Measurements from ENCODE around the gene MT1E. TPM values are rescaled to one million over a fixed set of nuclear protein-coding genes. Genes with fewer than 3 reads are reported as not detected.

The MT1E gene
- total RNA-seq, 1 experiment from 2014 or later = 25.9 TPM

DNA sequence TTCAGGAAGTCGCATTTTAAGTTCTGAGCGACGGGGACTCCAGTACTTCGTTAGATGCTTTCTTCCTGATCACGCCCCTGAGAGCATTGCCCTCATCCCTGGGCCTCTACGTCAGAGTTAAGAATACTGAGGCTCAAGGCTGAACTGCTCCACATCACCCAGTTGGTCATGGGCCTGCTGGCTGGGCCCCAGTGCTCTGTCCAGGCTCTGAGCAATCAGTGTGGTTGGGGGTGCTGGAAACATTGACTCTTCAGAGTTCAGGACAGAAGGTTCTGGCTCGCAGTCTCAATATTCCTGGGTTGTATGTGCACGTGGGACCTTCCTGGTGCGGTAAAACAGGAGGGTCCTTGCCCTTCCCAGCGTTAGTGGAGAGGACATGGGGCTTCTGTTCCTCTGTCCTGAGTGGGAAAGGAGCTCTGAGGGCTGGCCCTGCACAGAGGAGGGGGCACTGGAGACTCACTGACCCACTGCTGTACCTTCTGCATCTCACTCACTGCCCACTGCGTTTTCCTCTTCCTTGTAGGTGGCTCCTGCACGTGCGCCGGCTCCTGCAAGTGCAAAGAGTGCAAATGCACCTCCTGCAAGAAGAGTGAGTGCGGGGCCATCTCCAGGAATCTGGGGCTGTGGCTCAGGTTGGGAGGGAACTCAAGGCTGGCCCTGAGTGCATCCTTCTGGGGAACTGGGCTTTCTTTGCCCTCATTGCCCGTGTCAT is 518 bp downstream of the MT1E start:
- Histone ChIP-seq H4K5ac (ENCODE audit: insufficient read length, low read depth, low read length) (no peak overlapping the region), H4K8ac (replicated peaks; ENCODE audit: insufficient read length, low read depth, low read length) (no peak overlapping the region), H3K27ac (ENCODE audit: insufficient read length, low read depth, low read length) (no peak overlapping the region), H3K9me3 (ENCODE audit: control insufficient read depth, low read depth, low read length) (peaks cover 6% of the 10 kb centered on the region), H3K9ac (ENCODE audit: extremely low read depth, insufficient read length, low read length) (no peak overlapping the region), H3K18ac (ENCODE audit: insufficient read length, low read depth, low read length) (no peak overlapping the region), H3T11ph (ENCODE audit: low read length) (no peak overlapping the region), H2BK5ac (ENCODE audit: insufficient read length, low read length) (no peak overlapping the region), H2BK20ac (ENCODE audit: low read depth, low read length, poor library complexity, severe bottlenecking) (no peak overlapping the region), H3K79me1 (ENCODE audit: insufficient read depth, low read depth, low read length, poor library complexity, severe bottlenecking) (no peaks in the 10 kb centered on the region), H2AFZ (ENCODE audit: low read length) (peak overlapping the region; percentile 9), H3K4me1 (ENCODE audit: insufficient read depth, low read length) (no peaks in the 10 kb centered on the region; the same call in 1 of the 2 replicates), H3K23ac (ENCODE audit: insufficient read length, low read depth, low read length) (no peak overlapping the region), H4K91ac (ENCODE audit: insufficient read length, low read depth, low read length) (no peak overlapping the region), H2BK15ac (ENCODE audit: low read depth, low read length) (no peak overlapping the region), H3K4ac (ENCODE audit: low read depth, low read length) (no peak overlapping the region), H3K56ac (ENCODE audit: insufficient read length, low read depth, low read length) (no peak overlapping the region), H2BK12ac (ENCODE audit: insufficient read length, low read depth, low read length) (no peak overlapping the region), H3K27me3 (ENCODE audit: insufficient read depth, low read length) (peaks cover 62% of the 10 kb centered on the region), H3K79me2 (ENCODE audit: insufficient read depth, low read length) (no peaks in the 10 kb centered on the region), H3K4me2 (ENCODE audit: insufficient read depth, insufficient read length, low read length) (peak overlapping the region; percentile 71), H3K23me2 (ENCODE audit: insufficient read length, low read depth, low read length, poor library complexity, severe bottlenecking) (peaks cover 9% of the 10 kb centered on the region), H3K14ac (ENCODE audit: insufficient read depth, low read length) (no peak overlapping the region; the same call in 1 of the 2 replicates), H4K20me1 (ENCODE audit: control insufficient read depth, insufficient read depth, insufficient read length) (no peaks in the 10 kb centered on the region), H2AK5ac (ENCODE audit: insufficient read length, low read length) (no peak overlapping the region), H2BK120ac (ENCODE audit: low read depth, low read length, poor library complexity, severe bottlenecking) (no peak overlapping the region)
- Mint-ChIP-seq H3K9me3 (peaks cover 3 to 14% of the 10 kb centered on the region in 2 experiments; a peak in 3 of 5 replicates), H3K4me3 (peak overlapping the region; percentile 57 to 83), H3K27me3 (ENCODE audit: low read depth) (peaks cover 94% of the 10 kb centered on the region), H3K27ac (no peak overlapping the region), H3K4me1 (peaks cover 39 to 45% of the 10 kb centered on the region in 2 experiments), H3K36me3 (ENCODE audit: insufficient read depth in 1 of 3, low read depth in 3 of 3) (peaks cover 4 to 8% (median 5%) of the 10 kb centered on the region in 3 experiments; a peak in 6 of 7 replicates)
- no peak for TF ChIP-seq CTCF (conservative IDR thresholded peaks at IDR 0.05)
- no peak for DNase-seq
- no CpG with 5 or more reads among the region's 16 CpGs for WGBS (ENCODE audit: extremely low coverage, insufficient read length, low lambda C conversion rate)

Data from H9 (cell line).